HUES64 (cell line): ENCODE results near the gene MMP24.

Experiments
- H3K27ac ChIP-seq: 2 replicates; pipeline ENCODE4 v1.7.0; 2013; ENCODE audit warnings: low read depth, low read length, inconsistent platforms
- H3K27me3 ChIP-seq: 2 replicates; pipeline ENCODE4 v1.6.1; 2013; ENCODE audit warnings: mild to moderate bottlenecking, low read length; ENCODE audit not compliant: insufficient read depth
- H3K36me3 ChIP-seq: 2 replicates; pipeline ENCODE4 v1.6.1; 2013; ENCODE audit warnings: mild to moderate bottlenecking, low read length; ENCODE audit not compliant: insufficient read depth
- H3K4me1 ChIP-seq: 2 replicates; pipeline ENCODE4 v1.6.1; 2013; ENCODE audit warnings: mild to moderate bottlenecking, low read length, moderate library complexity; ENCODE audit not compliant: insufficient read depth
- H3K4me3 ChIP-seq: 2 replicates; pipeline ENCODE4 v1.5.1; 2013; ENCODE audit warnings: mild to moderate bottlenecking, low read length, moderate library complexity
- H3K9ac ChIP-seq: 2 replicates; pipeline ENCODE4 v1.6.1; 2013; ENCODE audit warnings: mild to moderate bottlenecking, low read depth, low read length
- H3K9me3 ChIP-seq: 2 replicates; pipeline ENCODE4 v1.6.1; 2013; ENCODE audit warnings: low read depth, low read length; ENCODE audit not compliant: insufficient read depth
- WGBS: fragments of 150-250, 120-280 bp; methylation state at CpG from one replicate; pipeline ENCODE4 v1.1.7; 2013; ENCODE audit warnings: missing lambda C conversion rate; 5-methylcytosine and 5-hydroxymethylcytosine counted together

Gene MMP24

DNA sequence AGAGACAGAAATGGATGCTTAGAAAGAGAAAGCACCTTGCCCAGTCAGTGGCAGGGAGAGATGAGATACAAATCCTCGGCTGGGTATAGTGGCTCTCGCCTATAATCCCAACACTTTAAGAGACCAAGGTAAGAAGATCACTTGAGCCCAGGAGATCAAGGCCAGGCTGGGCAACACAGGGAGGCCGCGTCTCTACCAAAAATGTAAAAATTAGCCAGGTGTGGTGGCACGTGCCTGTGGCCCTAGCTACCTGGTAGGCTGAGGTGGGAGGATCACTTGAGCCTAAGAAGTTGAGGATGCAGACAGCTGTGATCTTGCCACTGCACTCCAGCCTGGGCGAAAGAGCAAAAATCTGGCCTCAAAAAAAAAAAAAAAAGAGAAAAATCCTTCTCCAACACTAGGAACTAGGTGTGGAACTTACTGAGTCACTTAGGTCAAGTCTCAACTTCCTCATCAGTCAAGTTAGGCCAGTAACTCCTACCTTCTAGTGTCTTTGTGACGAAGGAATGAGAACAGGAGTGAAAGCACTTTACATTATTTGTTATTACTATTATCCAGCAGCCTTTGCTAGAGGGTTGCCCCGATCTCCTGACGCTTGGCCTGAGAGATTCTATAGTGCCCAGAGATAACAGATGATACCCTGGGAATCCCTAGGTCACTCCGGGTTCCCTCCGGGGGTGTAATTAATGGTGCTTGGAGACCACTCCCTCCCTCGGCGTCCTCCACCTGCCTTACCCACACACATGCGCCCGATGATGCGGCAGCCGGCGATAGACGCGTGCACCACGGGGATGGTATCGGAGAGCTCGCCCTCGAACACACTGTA is 57.2 kb downstream of the MMP24 start:
- Histone ChIP-seq H3K4me1 (peaks cover 5% of the 10 kb centered on the region; the same call in 1 of the 2 replicates), H3K36me3 (peaks cover 41% of the 10 kb centered on the region), H3K9ac (peak overlapping the region; percentile 88), H3K27me3 (no peaks in the 10 kb centered on the region), H3K4me3 (peak overlapping the region; percentile 91), H3K27ac (peak overlapping the region; percentile 78), H3K9me3 (no peaks in the 10 kb centered on the region)
- 25% methylated on average over 22 of the region's 24 CpGs for WGBS

DNA sequence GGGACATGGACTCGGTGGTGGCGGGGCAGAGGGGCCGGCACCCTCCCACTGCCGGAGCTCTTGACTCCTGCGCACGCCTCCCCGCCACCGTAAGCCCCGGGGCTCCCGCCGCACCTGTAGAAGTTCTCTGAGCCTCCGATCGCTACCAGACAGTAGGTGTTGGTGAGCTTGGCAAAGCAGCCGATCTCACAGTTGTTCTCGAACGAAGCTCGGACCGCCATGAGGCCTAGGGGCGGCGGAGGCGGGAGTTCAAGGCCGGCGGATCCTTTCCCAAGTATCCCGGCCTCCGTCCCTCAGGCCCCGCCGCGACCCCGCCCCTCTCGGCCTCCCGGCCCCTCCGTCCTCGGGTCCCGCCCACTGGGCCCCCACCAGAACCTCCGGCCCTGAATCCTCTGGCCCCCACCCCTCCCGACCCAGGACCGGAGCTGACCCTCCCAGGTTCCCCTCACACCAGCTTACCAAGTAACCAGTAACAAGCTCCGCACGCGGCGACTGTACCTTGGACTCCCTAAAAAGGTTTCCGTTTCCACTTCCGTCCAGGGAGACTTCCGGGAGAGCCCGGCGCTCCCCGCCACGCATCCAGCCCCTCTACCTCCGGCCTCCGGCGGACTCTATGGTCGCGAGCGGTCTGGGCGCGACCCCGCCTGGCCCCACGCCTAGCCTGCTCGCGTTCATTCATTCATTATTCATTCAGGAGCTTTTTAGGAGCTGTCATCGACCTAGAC is 57.9 kb downstream of the MMP24 start, which contains the start of gene EIF6:
EIF6 (minus strand) TSS at position 506 of the 725 bp plus-strand sequence; CDS start at position 221, 285 bp downstream.
- Histone ChIP-seq H3K36me3 (peaks cover 33% of the 10 kb centered on the region), H3K4me1 (peaks cover 5% of the 10 kb centered on the region; the same call in 1 of the 2 replicates), H3K9ac (peak within 1 kb of the TSS; percentile 88), H3K9me3 (no peaks in the 10 kb centered on the region), H3K4me3 (peak within 1 kb of the TSS; percentile 91), H3K27me3 (no peaks in the 10 kb centered on the region), H3K27ac (peak within 1 kb of the TSS; percentile 78)
- WGBS: under 1% methylated on average over 61 of the region's 61 CpGs

DNA sequence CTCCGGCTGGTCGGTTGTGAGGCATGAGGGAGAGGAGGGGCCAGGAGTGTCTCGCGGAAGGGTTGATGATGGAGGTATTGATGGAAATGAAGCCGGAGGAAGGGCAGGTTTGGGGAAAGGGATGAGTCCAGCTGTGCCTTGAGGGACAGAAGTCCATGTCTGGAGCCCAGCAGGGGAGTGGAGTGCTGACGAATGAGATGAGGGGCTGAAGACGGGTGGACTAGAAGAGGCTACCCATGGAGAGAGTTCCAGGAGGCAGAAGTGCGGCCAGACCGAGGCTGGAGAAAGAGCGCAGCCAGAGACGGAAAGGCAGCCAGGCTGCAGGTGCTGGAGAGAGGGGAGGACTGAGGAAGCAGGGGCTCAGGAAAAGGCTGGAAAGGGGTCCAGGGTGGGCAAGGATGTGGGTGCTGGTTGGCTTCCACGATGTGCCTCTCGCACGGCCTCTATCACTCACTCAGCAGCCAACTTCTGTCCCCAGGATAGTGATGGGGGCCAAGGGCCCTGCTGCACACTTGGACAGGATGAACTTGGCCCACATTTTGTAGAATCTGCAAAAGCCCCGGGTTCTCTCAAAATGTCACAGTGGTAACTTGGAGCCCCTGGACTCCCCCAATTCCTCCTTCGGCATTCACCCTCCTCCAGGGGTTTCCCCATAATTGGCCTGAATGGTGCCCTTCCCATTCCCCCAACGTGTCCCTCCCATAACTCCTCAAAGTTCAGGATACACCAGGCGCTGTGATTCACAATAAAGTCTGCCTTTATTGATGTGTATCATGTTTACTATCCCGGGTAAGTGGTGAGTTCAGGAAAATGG is 58.7 kb downstream of the MMP24 start:
- 40% methylated on average over 19 of the region's 19 CpGs for WGBS
- Histone ChIP-seq H3K27me3 (no peaks in the 10 kb centered on the region), H3K4me3 (peak overlapping the region; percentile 91), H3K36me3 (peaks cover 25% of the 10 kb centered on the region), H3K9ac (peak overlapping the region; percentile 88), H3K9me3 (no peaks in the 10 kb centered on the region), H3K4me1 (peaks cover 5% of the 10 kb centered on the region; the same call in 1 of the 2 replicates), H3K27ac (peak overlapping the region; percentile 78)

DNA sequence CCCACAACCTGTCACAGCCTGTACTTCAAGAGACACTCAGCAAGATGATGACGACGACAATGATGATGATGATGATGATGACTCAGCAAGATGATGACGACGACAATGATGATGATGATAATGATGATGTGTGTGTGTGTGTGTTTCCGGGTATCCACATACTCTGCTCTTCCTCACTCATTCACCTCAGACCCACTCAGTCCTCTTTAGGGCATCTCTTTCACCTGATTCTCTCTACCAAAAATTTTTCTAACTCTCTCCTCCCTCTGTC is 59.3 kb downstream of the MMP24 start:
- H3K9me3 ChIP-seq: no peaks in the 10 kb centered on the region
- no peak overlapping the region for H3K27ac ChIP-seq
- WGBS: 92% methylated on average over 5 of the region's 5 CpGs
- H3K9ac ChIP-seq: no peak overlapping the region
- H3K4me3 ChIP-seq: no peak overlapping the region
- H3K27me3 ChIP-seq: no peaks in the 10 kb centered on the region
- H3K4me1 ChIP-seq: peaks cover 5% of the 10 kb centered on the region; the same call in 1 of the 2 replicates
- H3K36me3 ChIP-seq: peaks cover 20% of the 10 kb centered on the region

DNA sequence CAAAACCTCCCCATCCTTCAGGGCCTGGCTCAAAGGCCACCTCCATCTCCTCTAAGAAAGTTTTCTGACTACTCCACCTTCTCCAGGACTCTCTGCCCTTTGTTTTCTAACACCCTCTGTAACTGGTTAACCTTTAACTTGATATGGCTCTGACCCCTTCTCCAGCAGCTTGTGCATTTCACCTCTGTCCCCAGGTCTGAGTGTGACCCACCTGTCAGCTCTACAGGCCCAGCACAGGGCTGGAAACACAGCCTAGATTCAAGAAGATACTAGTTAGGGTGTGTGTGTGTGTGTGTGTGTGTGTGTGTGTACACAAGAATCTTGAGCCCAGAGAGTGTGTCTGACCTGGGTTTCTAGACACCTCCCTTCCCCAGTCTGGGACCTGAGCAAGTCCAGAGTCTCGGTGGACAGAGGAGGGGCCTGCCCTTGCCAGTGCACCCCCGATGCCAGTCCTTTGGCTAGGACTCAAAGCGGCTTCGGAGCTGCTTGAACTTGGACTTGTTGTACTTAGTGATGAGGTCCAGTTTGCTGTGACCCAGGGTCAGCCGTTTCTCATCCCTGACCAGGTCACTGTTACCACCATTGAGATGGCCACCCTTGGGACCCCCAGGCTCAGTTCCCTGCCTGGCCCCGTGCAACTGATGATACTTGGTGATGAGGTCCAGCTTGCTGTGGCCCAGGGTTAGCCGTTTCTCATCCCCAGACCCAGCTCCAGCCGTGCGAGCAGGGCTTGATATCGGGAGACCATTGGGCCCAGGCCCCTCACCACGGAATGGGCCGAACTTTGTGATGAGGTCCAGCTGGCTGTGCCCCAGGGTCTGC is 59.8 kb downstream of the MMP24 start:
- Histone ChIP-seq H3K4me3 (no peak overlapping the region), H3K4me1 (peaks cover 5% of the 10 kb centered on the region; the same call in 1 of the 2 replicates), H3K9me3 (no peaks in the 10 kb centered on the region), H3K27ac (no peak overlapping the region), H3K36me3 (peaks cover 16% of the 10 kb centered on the region), H3K27me3 (no peaks in the 10 kb centered on the region), H3K9ac (no peak overlapping the region)
- WGBS: 93% methylated on average over 12 of the region's 12 CpGs

DNA sequence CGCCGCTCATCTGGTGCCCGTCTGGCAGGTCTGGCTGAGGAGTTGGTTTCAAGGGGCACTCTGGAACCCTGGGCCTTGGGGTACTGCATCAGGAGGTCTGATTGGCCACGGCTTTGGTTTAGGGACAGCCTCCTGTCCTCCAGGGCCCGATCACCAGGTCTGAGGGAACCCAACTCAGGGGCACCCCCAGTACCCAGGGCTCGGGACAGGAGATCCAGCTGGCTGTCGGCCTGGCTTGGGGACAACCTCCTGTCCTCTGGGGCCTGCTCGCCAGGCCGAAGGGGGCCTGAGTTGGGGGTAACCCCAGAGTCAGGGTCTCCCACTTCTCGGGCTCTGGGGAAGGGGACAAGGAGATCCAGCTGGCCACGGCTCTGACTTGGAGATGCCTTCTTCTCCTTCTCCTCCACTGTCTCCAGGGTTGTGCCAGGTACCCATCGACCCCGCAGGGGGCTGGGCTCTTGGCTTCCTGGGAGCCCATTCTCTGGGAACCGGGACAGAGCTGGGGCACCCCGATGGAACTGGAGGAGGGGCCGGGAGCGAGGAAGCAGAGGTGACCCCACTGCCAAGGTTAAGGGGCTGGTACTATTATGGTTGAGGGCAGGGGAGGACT is 60.5 kb downstream of the MMP24 start:
- H3K9me3 ChIP-seq: no peaks in the 10 kb centered on the region
- WGBS: 91% methylated on average over 17 of the region's 17 CpGs
- peaks cover 10% of the 10 kb centered on the region for H3K36me3 ChIP-seq
- no peak overlapping the region for H3K9ac ChIP-seq
- no peaks in the 10 kb centered on the region for H3K27me3 ChIP-seq
- H3K4me1 ChIP-seq: peaks cover 5% of the 10 kb centered on the region; the same call in 1 of the 2 replicates
- no peak overlapping the region for H3K27ac ChIP-seq
- H3K4me3 ChIP-seq: no peak overlapping the region

DNA sequence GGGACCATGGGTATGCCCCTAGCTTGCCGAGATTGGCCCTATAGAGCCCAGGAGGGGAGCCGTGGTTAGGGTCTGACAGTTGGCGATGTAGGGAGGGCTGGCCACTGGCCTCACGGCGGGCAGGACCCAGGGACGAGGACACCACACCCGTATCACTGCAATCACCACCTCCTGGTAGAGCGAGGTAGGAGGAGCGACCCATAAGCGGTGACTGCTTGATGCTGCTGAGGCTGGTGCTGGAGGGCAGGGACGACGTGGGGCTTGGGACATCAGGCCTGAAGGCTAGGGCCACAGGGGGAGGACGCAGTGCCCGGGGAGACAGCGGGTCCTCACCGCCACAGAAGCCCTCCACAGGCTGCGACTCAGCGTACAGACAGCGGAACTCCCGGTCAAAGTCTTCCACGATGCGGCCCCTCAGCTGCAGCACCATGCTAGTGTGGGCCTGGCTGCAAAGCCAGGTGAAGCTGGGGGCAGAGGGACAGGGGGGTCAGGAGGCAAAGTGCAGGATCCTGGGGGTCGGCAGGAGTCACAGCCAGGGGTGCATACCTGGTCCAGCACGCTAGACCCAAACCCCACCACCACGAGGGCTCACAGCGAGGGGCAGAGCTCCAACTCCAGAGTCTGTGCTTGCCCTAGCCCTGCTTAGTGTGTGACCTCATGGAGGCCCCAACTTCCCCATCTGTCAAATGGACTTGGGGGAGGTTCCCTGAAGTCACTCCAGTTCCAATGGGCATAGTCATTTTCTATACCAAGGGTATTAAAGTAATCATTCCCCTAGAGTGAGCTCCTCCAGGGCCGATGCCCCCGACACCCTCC is 61.2 kb downstream of the MMP24 start:
- Histone ChIP-seq H3K9me3 (no peaks in the 10 kb centered on the region), H3K27ac (no peak overlapping the region), H3K4me3 (no peak overlapping the region), H3K27me3 (no peaks in the 10 kb centered on the region), H3K4me1 (peaks cover 5% of the 10 kb centered on the region; the same call in 1 of the 2 replicates), H3K9ac (no peak overlapping the region), H3K36me3 (peaks cover 3% of the 10 kb centered on the region)
- whole genome bisulfite sequencing: 93% methylated on average over 28 of the region's 28 CpGs

DNA sequence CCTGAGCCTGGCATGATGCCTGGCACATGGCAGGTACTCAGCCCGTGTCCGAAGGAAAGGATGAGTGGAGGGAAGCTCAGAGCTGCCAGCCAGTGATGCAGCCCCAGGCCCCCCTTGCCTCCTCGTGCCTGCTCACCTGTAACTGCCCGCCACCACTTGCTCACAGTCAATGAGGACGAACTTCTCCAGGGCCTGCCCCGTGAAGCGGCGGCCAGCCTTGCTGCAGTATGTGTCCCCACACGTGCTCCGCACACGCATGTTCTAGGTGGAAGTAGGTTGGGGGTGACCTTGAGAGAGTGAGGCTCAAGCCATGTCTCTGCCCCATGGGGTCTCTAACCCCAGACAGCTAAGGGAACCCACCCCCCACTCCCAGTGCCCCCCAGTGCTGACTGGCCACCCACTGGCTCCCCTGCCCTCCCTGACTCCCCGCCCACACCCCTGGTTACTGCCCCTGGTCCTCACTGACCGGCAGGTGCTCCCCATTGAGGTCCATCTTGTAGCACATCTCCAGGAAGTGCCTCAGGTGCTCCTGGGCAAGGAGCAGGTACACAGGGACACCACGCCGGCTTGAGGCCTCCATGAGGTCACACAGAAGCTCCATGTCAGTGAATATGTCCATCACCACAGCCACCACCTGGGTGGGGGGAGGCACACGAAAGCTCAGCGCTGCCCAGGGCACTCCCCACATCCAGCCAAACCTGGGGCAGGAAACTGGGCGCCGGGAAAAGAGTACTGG is 62.0 kb downstream of the MMP24 start:
- 90% methylated on average over 19 of the region's 19 CpGs for WGBS
- 0 out of 2 replicates have a peak, but pooled peaks cover 2% of the 10 kb centered on the region for H3K4me1 ChIP-seq
- no peak overlapping the region for H3K4me3 ChIP-seq
- H3K9ac ChIP-seq: no peak overlapping the region
- H3K27ac ChIP-seq: no peak overlapping the region
- no peaks in the 10 kb centered on the region for H3K36me3 ChIP-seq
- no peaks in the 10 kb centered on the region for H3K27me3 ChIP-seq
- H3K9me3 ChIP-seq: no peaks in the 10 kb centered on the region

DNA sequence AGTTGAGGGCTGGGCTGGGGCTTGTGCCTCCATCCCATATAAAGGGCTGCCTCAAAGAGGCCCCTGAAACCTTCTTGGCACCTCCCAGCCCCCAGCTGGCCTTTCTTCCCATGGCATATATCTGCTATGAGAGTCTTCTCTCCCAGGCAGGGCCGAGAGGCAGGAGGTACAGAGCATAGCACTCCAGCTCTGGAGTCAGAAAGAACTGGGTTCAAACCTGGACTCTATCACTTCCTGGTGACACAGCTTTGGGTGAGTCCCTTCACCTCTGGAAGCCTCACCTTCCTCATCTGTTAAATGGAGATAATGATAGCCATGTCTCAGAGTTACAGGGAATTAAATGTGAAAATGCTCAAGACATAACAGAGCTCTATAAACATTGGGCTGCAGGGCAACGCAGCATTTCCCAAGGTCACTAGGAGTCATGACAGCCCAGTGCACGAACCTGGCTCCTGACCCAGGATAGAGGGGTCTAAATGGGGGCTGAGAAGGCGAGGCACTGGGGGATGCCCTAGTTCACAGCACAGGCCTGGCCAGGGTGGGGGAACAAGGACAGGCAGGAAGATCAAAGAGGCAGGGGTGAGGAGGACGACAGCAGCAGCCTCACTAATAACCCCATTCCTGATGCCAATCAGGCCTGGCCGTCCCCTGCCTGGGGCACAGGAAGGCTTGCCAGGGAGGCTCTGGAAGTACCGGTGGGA is 63.8 kb downstream of the MMP24 start:
- Histone ChIP-seq H3K4me3 (no peak overlapping the region), H3K4me1 (no peaks in the 10 kb centered on the region), H3K9me3 (no peaks in the 10 kb centered on the region), H3K27me3 (no peaks in the 10 kb centered on the region), H3K9ac (no peak overlapping the region), H3K27ac (no peak overlapping the region), H3K36me3 (no peaks in the 10 kb centered on the region)
- 79% methylated on average over 7 of the region's 7 CpGs for WGBS
